Prostate gland (tissue), 2 donors: Measurements from ENCODE around the gene CATSPERZ. TPM values are rescaled to one million over a fixed set of nuclear protein-coding genes. Genes with fewer than 3 reads are reported as not detected.

Experiments
- DNase-seq: peaks from one replicate; pipeline ENCODE4 v3.0.0-alpha.2; 2019; ENCODE audit warnings: low spot score
- H3K27ac ChIP-seq, 2 donors: fragments of 200-600 bp; sonication (generic); 2 replicates each; pipeline ENCODE4 v1.5.1; 2017 to 2019
- H3K27me3 ChIP-seq: fragments of 200-600 bp; sonication (generic); replicated peaks from 2 replicates; pipeline ENCODE4 v1.5.1; 2019; ENCODE audit not compliant: insufficient read depth
- H3K36me3 ChIP-seq, 2 donors: fragments of 200-600 bp; sonication (generic); 1 replicate in 1 of 2; 2 replicates in 1 of 2; pipeline versions ENCODE4 v1.5.1 to v1.8.1; 2017 to 2019
- H3K4me1 ChIP-seq: fragments of 200-600 bp; sonication (generic); replicated peaks from 2 replicates; pipeline ENCODE4 v1.5.1; 2019
- H3K4me3 ChIP-seq, 2 donors: fragments of 200-600 bp; sonication (generic); 2 replicates each; pipeline ENCODE4 v1.5.1; 2017 to 2019
- H3K9me3 ChIP-seq: fragments of 200-600 bp; sonication (generic); 2 replicates; pipeline ENCODE4 v1.5.1; 2017
- POLR2A ChIP-seq: fragments of 450-650 bp; IDR thresholded peaks from one replicate; pipeline ENCODE4 v1.6.1; 2016; ENCODE audit warnings: antibody characterized with exemption, mild to moderate bottlenecking
- POLR2AphosphoS5 ChIP-seq: sonication (generic); formaldehyde crosslinking; IDR thresholded peaks from one replicate; pipeline ENCODE4 v1.6.1; 2017; ENCODE audit warnings: antibody characterized with exemption
- WGBS: methylation state at CpG from one replicate; pipeline ENCODE4 v1.1.5; 2018; 5-methylcytosine and 5-hydroxymethylcytosine counted together
- intact Hi-C: fragments of 100-400 bp; cut with DNase I; formaldehyde crosslinking; loops from one replicate; pipeline ENCODE4 v1.14.2; 2022
- total RNA-seq, 2 donors: library from RNA; depleted of rRNA; stranded (reverse); fragments of >200 nt; gene quantifications; one replicate each; pipeline ENCODE4 v1.1.0, GENCODE V29; 2016
- TF ChIP-seq, protein P1 (sequence below), 4 experiments: fragments of 200-600 bp in 2 of 4; fragments of 450-650 bp in 2 of 4; sonication (generic) in 2 of 4; IDR thresholded peaks; 1 replicate in 3 of 4; 2 replicates in 1 of 4; pipeline ENCODE4 v1.5.1; 2016 to 2019; ENCODE audit warnings: antibody characterized with exemption in 4 of 4, mild to moderate bottlenecking in 2 of 4, moderate library complexity in 2 of 4

The CATSPERZ gene
- total RNA-seq, 2 donors from 2014 or later = 44.3 TPM; not detected in 1

GRCh38 chr11:64263947-64264317 is 36.2 kb upstream of the CATSPERZ start:
- Histone ChIP-seq H3K9me3 (no peaks in the 10 kb centered on the region), H3K27me3 (no peaks in the 10 kb centered on the region), H3K36me3 (peaks cover 0 to 11% of the 10 kb centered on the region in 2 donors), H3K27ac (no peak overlapping the region), H3K4me3 (no peak overlapping the region), H3K4me1 (peaks cover 6% of the 10 kb centered on the region)
- DNase-seq = no peak
- 90% methylated on average over 8 of the region's 8 CpGs for WGBS
- intact Hi-C loops = no loop called here
- TF ChIP-seq POLR2A (no peak), POLR2AphosphoS5 (no peak)
- TF ChIP-seq, protein P1, sequence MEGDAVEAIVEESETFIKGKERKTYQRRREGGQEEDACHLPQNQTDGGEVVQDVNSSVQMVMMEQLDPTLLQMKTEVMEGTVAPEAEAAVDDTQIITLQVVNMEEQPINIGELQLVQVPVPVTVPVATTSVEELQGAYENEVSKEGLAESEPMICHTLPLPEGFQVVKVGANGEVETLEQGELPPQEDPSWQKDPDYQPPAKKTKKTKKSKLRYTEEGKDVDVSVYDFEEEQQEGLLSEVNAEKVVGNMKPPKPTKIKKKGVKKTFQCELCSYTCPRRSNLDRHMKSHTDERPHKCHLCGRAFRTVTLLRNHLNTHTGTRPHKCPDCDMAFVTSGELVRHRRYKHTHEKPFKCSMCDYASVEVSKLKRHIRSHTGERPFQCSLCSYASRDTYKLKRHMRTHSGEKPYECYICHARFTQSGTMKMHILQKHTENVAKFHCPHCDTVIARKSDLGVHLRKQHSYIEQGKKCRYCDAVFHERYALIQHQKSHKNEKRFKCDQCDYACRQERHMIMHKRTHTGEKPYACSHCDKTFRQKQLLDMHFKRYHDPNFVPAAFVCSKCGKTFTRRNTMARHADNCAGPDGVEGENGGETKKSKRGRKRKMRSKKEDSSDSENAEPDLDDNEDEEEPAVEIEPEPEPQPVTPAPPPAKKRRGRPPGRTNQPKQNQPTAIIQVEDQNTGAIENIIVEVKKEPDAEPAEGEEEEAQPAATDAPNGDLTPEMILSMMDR (IDR thresholded peaks at IDR 0.05) = no peak

GRCh38 chr11:64264371-64264852 is 35.7 kb upstream of the CATSPERZ start:
- H3K9me3 ChIP-seq = no peaks in the 10 kb centered on the region
- no peak for TF ChIP-seq POLR2A
- TF ChIP-seq, protein P1 (IDR thresholded peaks at IDR 0.05) = no peak
- no peak for TF ChIP-seq POLR2AphosphoS5
- peaks cover 0 to 7% of the 10 kb centered on the region in 2 donors for H3K36me3 ChIP-seq
- intact Hi-C loops = no loop called here
- no peak for DNase-seq
- peaks cover 8% of the 10 kb centered on the region for H3K4me1 ChIP-seq
- no peak overlapping the region for H3K27ac ChIP-seq
- 80% methylated on average over 10 of the region's 10 CpGs for WGBS
- H3K27me3 ChIP-seq = no peaks in the 10 kb centered on the region
- no peak overlapping the region for H3K4me3 ChIP-seq

- no peak overlapping the region for H3K4me3 ChIP-seq
- intact Hi-C loops = no loop called here
- no peak for DNase-seq
- 94% methylated on average over 34 of the region's 35 CpGs for WGBS
- peaks cover 0 to 7% of the 10 kb centered on the region in 2 donors for H3K36me3 ChIP-seq
- TF ChIP-seq, protein P1 (IDR thresholded peaks at IDR 0.05) = no peak
- TF ChIP-seq POLR2A (no peak), POLR2AphosphoS5 (no peak)
- no peak overlapping the region for H3K27ac ChIP-seq
- H3K4me1 ChIP-seq = peaks cover 8% of the 10 kb centered on the region
- no peaks in the 10 kb centered on the region for H3K9me3 ChIP-seq
- H3K27me3 ChIP-seq = no peaks in the 10 kb centered on the region
These were observed 34.7 kb upstream of the CATSPERZ start for GRCh38 chr11:64265176-64266160.

- intact Hi-C loops = no loop called here
- no peaks in the 10 kb centered on the region for H3K9me3 ChIP-seq
- no peak for TF ChIP-seq POLR2AphosphoS5
- TF ChIP-seq, protein P1 (IDR thresholded peaks at IDR 0.05) = no peak
- no peak for TF ChIP-seq POLR2A
- no peak for DNase-seq
- 91% methylated on average over 15 of the region's 15 CpGs for WGBS
- H3K27ac ChIP-seq = no peak overlapping the region
- H3K36me3 ChIP-seq = peaks cover 0 to 7% of the 10 kb centered on the region in 2 donors
- H3K4me1 ChIP-seq = peaks cover 8% of the 10 kb centered on the region
- no peaks in the 10 kb centered on the region for H3K27me3 ChIP-seq
- H3K4me3 ChIP-seq = no peak overlapping the region
These were observed 33.8 kb upstream of the CATSPERZ start for GRCh38 chr11:64266339-64266738.
